ENCODE results near the gene RASSF3. TPM values are rescaled to one million over a fixed set of nuclear protein-coding genes. Genes with fewer than 3 reads are reported as not detected.

Gene RASSF3
- total RNA-seq, 3 donors from 2014 or later = 88.0 to 331 (median 90.2) TPM

DNA sequence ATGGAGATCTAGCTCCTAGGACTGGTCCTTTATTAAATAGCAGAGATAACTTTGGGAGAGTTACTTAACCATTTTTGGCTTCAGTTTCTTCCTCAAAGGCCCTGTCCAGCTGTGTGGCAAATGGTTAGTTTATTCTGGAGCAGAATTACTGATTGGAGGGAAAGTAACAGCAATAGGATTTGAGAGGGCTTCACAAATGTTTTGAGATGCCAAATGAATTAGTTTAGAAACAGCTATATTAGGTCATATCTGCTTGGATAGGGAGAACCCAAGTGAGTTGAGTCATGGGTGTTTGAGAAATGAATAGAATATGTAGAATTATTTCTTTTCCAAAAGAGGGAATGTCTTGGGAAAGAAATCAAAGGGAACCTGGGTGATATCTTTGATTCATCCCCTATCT lies 17.5 kb downstream of the RASSF3 start:
- Histone ChIP-seq H3K36me3 (ENCODE audit: low read depth) (no peaks in the 10 kb centered on the region), H3K9me3 (no peaks in the 10 kb centered on the region), H3K4me1 (ENCODE audit: low read depth) (peaks cover 27% of the 10 kb centered on the region), H3K4me3 (no peak overlapping the region)
- ATAC-seq = no peak
- TF ChIP-seq CTCF (IDR thresholded peaks at IDR 0.05) = no peak
- DNase-seq = no peak
- intact Hi-C loops (cut with DNase I, micrococcal nuclease) = no loop called here

GRCh38 chr12:64631197-64631596 lies 20.9 kb downstream of the RASSF3 start:
- H3K9me3 ChIP-seq = no peaks in the 10 kb centered on the region
- H3K4me3 ChIP-seq = no peak overlapping the region
- H3K36me3 ChIP-seq (ENCODE audit: low read depth) = no peaks in the 10 kb centered on the region
- intact Hi-C loops (cut with DNase I, micrococcal nuclease) = no loop called here
- ATAC-seq (no peak), DNase-seq (no peak)
- H3K4me1 ChIP-seq (ENCODE audit: low read depth) = peaks cover 35% of the 10 kb centered on the region
- TF ChIP-seq CTCF (IDR thresholded peaks at IDR 0.05) = no peak

- Histone ChIP-seq H3K9me3 (no peaks in the 10 kb centered on the region), H3K4me1 (ENCODE audit: low read depth) (peaks cover 45% of the 10 kb centered on the region), H3K36me3 (ENCODE audit: low read depth) (no peaks in the 10 kb centered on the region), H3K4me3 (no peak overlapping the region)
- intact Hi-C loops (cut with DNase I, micrococcal nuclease) = no loop called here
- TF ChIP-seq CTCF (IDR thresholded peaks at IDR 0.05) = no peak
- DNase-seq = no peak
- ATAC-seq = no peak
Observed at GRCh38 chr12:64633011-64633939, 23.0 kb downstream of the RASSF3 start.

GRCh38 chr12:64633940-64634337 lies 23.6 kb downstream of the RASSF3 start:
- TF ChIP-seq CTCF (IDR thresholded peaks at IDR 0.05) = no peak
- Histone ChIP-seq H3K36me3 (ENCODE audit: low read depth) (no peaks in the 10 kb centered on the region), H3K4me1 (ENCODE audit: low read depth) (peaks cover 46% of the 10 kb centered on the region), H3K4me3 (no peak overlapping the region), H3K9me3 (no peaks in the 10 kb centered on the region)
- intact Hi-C loops (cut with DNase I, micrococcal nuclease) = no loop called here
- ATAC-seq = peak; percentile 79
- DNase-seq = peak in 2 of 3 donors; percentile 69 to 70

DNA sequence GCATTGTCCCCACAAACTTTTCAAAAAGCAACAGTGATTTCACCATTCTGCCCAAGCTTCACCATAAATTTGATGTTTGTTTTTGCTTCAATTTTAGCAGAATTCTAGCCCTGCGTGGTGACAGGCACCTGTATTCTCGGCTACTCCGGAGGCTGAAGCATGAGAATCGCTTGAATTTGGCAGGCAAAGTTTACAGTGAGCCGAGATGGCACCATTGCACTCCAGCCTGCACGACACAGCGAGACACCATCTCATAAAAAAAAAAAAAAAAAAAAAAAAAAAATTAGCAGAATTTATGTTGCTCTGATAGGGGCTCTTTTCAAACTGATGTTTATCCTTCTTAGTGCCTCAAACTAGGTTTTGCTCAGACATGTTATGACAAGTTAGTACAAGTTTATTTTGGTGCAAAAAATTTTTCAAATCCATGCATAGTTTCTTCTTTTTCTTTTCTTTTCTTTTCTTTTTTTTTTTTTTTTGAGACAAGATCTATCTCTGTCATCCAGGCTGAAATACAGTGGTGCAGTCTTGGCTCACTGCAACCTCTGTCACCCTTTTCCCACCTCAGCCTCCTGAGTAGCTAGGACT lies 24.3 kb downstream of the RASSF3 start:
- no peak for DNase-seq
- no peak for TF ChIP-seq CTCF (IDR thresholded peaks at IDR 0.05)
- no peak for ATAC-seq
- H3K4me3 ChIP-seq = no peak overlapping the region
- intact Hi-C loops (cut with DNase I, micrococcal nuclease) = no loop called here
- H3K9me3 ChIP-seq = no peaks in the 10 kb centered on the region
- H3K4me1 ChIP-seq (ENCODE audit: low read depth) = peaks cover 51% of the 10 kb centered on the region
- H3K36me3 ChIP-seq (ENCODE audit: low read depth) = no peaks in the 10 kb centered on the region
